GM12878 (cell line): ENCODE results near the gene GZMB. TPM values are rescaled to one million over a fixed set of nuclear protein-coding genes. Genes with fewer than 3 reads are reported as not detected.
A peak's percentile ranks its signal among the peaks of the same experiment; 100 is the strongest.

Experiments used
- ATAC-seq: fragments of 200-7000 bp; cut with Tn5 transposase; 3 replicates; pipeline ENCODE4 v1.9.1; 2020; ENCODE audit warnings: mild to moderate bottlenecking, moderate library complexity
- BruUV-seq: library from RNA; stranded (reverse); fragments of 400-500 nt; replicated peaks from 2 replicates; lab custom pipeline; 2021; lab: Mats Ljungman, UMichigan
- CTCF ChIA-PET: fragments of 300-600 bp; sonication (Branson Sonifier 250); formaldehyde crosslinking; extraction: SDS; loops from one replicate; lab custom pipeline; 2021; ENCODE audit warnings: inconsistent platforms; lab: Yijun Ruan, JAX
- POLR2A ChIA-PET: fragments of 350-600 bp; formaldehyde crosslinking; extraction: SDS; loops from one replicate; lab custom pipeline; 2021; ENCODE audit warnings: inconsistent platforms; lab: Charles Lee
- RAD21 ChIA-PET: fragments of 300-600 bp; sonication (Branson Sonifier 250); formaldehyde crosslinking; loops from one replicate; lab custom pipeline; 2023; ENCODE audit warnings: antibody characterized with exemption; ENCODE audit not compliant: unreplicated experiment; lab: Charles Lee
- SMC1A ChIA-PET: fragments of 300-600 bp; sonication (Branson Sonifier 250); formaldehyde crosslinking; loops from one replicate; lab custom pipeline; 2023; ENCODE audit not compliant: unreplicated experiment, uncharacterized antibody; lab: Charles Lee
- DNase-seq: peaks from one replicate; pipeline ENCODE4 v3.0.0-alpha.2; 2011; ENCODE audit warnings: low read depth, low spot score
- FAIRE-seq: peaks from 3 replicates; lab custom pipeline; 2011; peaks lifted over from hg19 to GRCh38; lab: Jason Lieb, UNC
- H2AFZ ChIP-seq: 2 replicates; pipeline ENCODE4 v1.6.0; 2011; ENCODE audit warnings: low read depth, low read length, control low read depth; ENCODE audit not compliant: control insufficient read depth
- H3K27ac ChIP-seq: 2 replicates; pipeline ENCODE4 v1.5.1; 2011; ENCODE audit warnings: control low read depth; ENCODE audit not compliant: control insufficient read depth, insufficient read depth
- H3K27me3 ChIP-seq, 2 experiments: replicated peaks in 1 of 2; 2 replicates each; pipeline versions ENCODE4 v1.6.0 to v1.6.1; 2011; ENCODE audit warnings: low read length in 1 of 2; ENCODE audit not compliant: control insufficient read depth in 2 of 2, insufficient read depth in 2 of 2
- H3K36me3 ChIP-seq, 2 experiments: 2 replicates each; pipeline ENCODE4 v1.5.1; 2011; ENCODE audit warnings: low read length in 1 of 2; ENCODE audit not compliant: control insufficient read depth in 2 of 2, insufficient read depth in 2 of 2
- H3K4me1 ChIP-seq: 2 replicates; pipeline ENCODE4 v1.6.1; 2011; ENCODE audit warnings: mild to moderate bottlenecking, low read length, moderate library complexity, mixed read lengths; ENCODE audit not compliant: control insufficient read depth, insufficient read depth
- H3K4me2 ChIP-seq: 2 replicates; pipeline ENCODE4 v1.6.0; 2011; ENCODE audit warnings: control low read depth; ENCODE audit not compliant: control insufficient read depth, insufficient read depth
- H3K4me3 ChIP-seq: fragments of 200-600 bp; sonication (generic); 2 replicates; pipeline ENCODE4 v1.5.1; 2016
- H3K79me2 ChIP-seq: 2 replicates; pipeline ENCODE4 v1.6.0; 2011; ENCODE audit warnings: low read length; ENCODE audit not compliant: control insufficient read depth, insufficient read depth
- H3K9ac ChIP-seq: 2 replicates; pipeline ENCODE4 v1.8.0; 2011; ENCODE audit warnings: low read length, control low read depth, mixed read lengths; ENCODE audit not compliant: control insufficient read depth, insufficient read depth
- H3K9me3 ChIP-seq: replicated peaks from 3 replicates; pipeline ENCODE4 v1.5.1; 2011; ENCODE audit warnings: mild to moderate bottlenecking, low read length; ENCODE audit not compliant: control insufficient read depth, insufficient read depth
- H4K20me1 ChIP-seq: 2 replicates; pipeline ENCODE4 v1.6.0; 2011; ENCODE audit not compliant: control insufficient read depth, insufficient read depth
- CEBPZ ChIP-seq: fragments of 150-350 bp; IDR thresholded peaks from 2 replicates; pipeline ENCODE4 v1.6.1; 2016; ENCODE audit warnings: low read depth, low read length
- FOXM1 ChIP-seq: IDR thresholded peaks from 2 replicates; pipeline ENCODE4 v1.6.1; 2012; ENCODE audit warnings: low read depth, mild to moderate bottlenecking, inconsistent platforms, low read length, moderate library complexity
- NFXL1 ChIP-seq: fragments of 450-650 bp; IDR thresholded peaks from 2 replicates; pipeline ENCODE4 v1.6.1; 2017; ENCODE audit warnings: antibody characterized with exemption, mild to moderate bottlenecking, borderline replicate concordance
- NFYB ChIP-seq: IDR thresholded peaks from 2 replicates; pipeline ENCODE4 v1.6.1; 2011; ENCODE audit warnings: low read depth, mild to moderate bottlenecking, low read length, improper control_type of control experiment, moderate library complexity; ENCODE audit not compliant: insufficient read depth
- RELA ChIP-seq: fragments of 450-650 bp; IDR thresholded peaks from 2 replicates; pipeline ENCODE4 v1.8.0; 2014; ENCODE audit warnings: borderline replicate concordance; ENCODE audit not compliant: partially characterized antibody
- SKIL ChIP-seq: fragments of 450-650 bp; IDR thresholded peaks from 2 replicates; pipeline ENCODE4 v1.6.1; 2017; ENCODE audit warnings: mild to moderate bottlenecking, low read depth, inconsistent platforms; ENCODE audit not compliant: poor library complexity, severe bottlenecking
- TARDBP ChIP-seq: IDR thresholded peaks from 2 replicates; pipeline ENCODE4 v1.6.1; 2016; ENCODE audit warnings: borderline replicate concordance
- WRNIP1 ChIP-seq: IDR thresholded peaks from 2 replicates; pipeline ENCODE4 v1.6.1; 2011; ENCODE audit warnings: low read depth, low read length, improper control_type of control experiment, borderline replicate concordance
- YBX1 ChIP-seq: fragments of 450-650 bp; IDR thresholded peaks from 2 replicates; pipeline ENCODE4 v1.6.1; 2016; ENCODE audit warnings: antibody characterized with exemption
- WGBS: methylation state at CpG from one replicate; pipeline ENCODE4 v1.1.6; 2016; ENCODE audit warnings: low lambda C conversion rate; ENCODE audit not compliant: insufficient replicate concordance, insufficient coverage; ENCODE audit errors: missing lambda C conversion rate; 5-methylcytosine and 5-hydroxymethylcytosine counted together
- in situ Hi-C: fragments of 300-500 bp; cut with MboI; formaldehyde crosslinking; loops from 9 replicates; pipeline ENCODE4 v1.14.3; 2018; ENCODE audit warnings: mixed read lengths
- intact Hi-C: fragments of 100-400 bp; cut with micrococcal nuclease; formaldehyde crosslinking; loops from one replicate; pipeline ENCODE4 v1.14.2; 2022; ENCODE audit not compliant: unreplicated experiment
- polyA plus RNA-seq, 11 experiments: library from polyadenylated mRNA; depleted of rRNA in 4 of 11; unstranded in 6 of 11; stranded (reverse) in 5 of 11; fragments of >200 nt; fragmentation: Nextera tagmentation in 4 of 11; fragmentation: Illumina TruSeq in 1 of 11; extraction: Ambion mirVana in 4 of 11; extraction: Trizol in 1 of 11; gene quantifications; 1 replicate in 1 of 11; 2 replicates in 10 of 11; pipeline versions ENCODE4 v1.2.1 to v1.2.3, GENCODE V29; 2011 to 2016; ENCODE audit warnings: inconsistent platforms in 2 of 11, missing spikeins in 2 of 11, low read depth in 1 of 11
- total RNA-seq, 4 experiments: library from RNA; depleted of rRNA in 3 of 4; stranded (reverse); fragments of >200 nt in 3 of 4; fragmentation: Illumina TruSeq in 1 of 4; extraction: Trizol in 1 of 4; gene quantifications; 2 replicates each; pipeline versions ENCODE4 v1.2.1 to v1.2.3, GENCODE V29; 2013 to 2021
- TF ChIP-seq, protein P1 (sequence below): fragments of 150-350 bp; IDR thresholded peaks from 2 replicates; pipeline ENCODE4 v1.6.1; 2014; ENCODE audit warnings: mild to moderate bottlenecking, low read depth, low read length
- TF ChIP-seq, protein P2 (sequence below): fragments of 450-650 bp; formaldehyde crosslinking; IDR thresholded peaks from 2 replicates; pipeline ENCODE4 v1.4.0; 2022; ENCODE audit warnings: mild to moderate bottlenecking, moderate library complexity

The GZMB gene
- total and polyA plus RNA-seq, 10 of the 15 experiments (the other 5 are each of a cell fraction or from before 2014, with no cell fraction given), result 0.19 to 0.87 (median 0.38) TPM; not detected in 7

DNA sequence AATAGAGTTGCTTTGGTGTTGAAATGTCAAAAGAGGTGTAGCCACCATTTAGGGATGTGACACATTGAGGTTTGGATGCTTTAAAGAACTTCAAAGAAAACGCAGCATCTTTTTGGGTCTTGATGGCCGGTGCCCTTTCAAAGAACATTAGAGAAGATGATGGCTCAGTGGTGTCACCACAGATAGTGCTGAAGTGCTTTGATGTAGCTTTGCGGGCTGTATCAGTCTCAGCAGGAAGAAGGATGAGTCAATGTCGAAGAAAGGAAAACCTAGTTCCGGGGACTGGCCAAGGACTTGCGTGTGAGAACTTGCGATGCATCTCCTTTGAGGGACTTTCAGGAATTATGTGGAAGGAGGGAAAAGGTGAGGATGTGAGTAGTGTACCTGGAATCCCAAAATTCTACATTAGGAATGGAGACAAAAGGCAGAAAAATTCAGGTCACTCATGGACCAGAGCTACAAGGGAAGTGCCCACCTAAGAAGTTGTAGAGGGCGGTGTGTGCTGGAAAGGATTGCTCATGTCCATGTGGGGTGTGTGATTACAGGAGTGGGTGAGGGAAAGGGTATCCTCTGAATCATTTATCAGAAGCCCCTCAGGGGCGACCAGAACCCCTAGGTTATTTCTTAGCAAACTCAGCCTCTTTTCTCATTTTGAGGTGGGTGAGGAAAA is 39.7 kb upstream of the GZMB start:
- peak overlapping the region; percentile 75 for H3K4me3 ChIP-seq
- RAD21 ChIA-PET, result interaction anchor here (0.9 to 2.5 kb wide), 9 partner anchors 8 to 60 kb away, joined by 3 to 12 read pairs (median 5); no protein-coding TSS in a partner anchor
- FAIRE-seq, result peak; percentile 88
- TF ChIP-seq CEBPZ (no peak), TARDBP (no peak), FOXM1 (peak; percentile 73), WRNIP1 (no peak), YBX1 (no peak), SKIL (no peak), NFXL1 (no peak), NFYB (no peak), RELA (no peak)
- TF ChIP-seq, protein P1, sequence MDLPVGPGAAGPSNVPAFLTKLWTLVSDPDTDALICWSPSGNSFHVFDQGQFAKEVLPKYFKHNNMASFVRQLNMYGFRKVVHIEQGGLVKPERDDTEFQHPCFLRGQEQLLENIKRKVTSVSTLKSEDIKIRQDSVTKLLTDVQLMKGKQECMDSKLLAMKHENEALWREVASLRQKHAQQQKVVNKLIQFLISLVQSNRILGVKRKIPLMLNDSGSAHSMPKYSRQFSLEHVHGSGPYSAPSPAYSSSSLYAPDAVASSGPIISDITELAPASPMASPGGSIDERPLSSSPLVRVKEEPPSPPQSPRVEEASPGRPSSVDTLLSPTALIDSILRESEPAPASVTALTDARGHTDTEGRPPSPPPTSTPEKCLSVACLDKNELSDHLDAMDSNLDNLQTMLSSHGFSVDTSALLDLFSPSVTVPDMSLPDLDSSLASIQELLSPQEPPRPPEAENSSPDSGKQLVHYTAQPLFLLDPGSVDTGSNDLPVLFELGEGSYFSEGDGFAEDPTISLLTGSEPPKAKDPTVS, result no peak
- TF ChIP-seq, protein P2, sequence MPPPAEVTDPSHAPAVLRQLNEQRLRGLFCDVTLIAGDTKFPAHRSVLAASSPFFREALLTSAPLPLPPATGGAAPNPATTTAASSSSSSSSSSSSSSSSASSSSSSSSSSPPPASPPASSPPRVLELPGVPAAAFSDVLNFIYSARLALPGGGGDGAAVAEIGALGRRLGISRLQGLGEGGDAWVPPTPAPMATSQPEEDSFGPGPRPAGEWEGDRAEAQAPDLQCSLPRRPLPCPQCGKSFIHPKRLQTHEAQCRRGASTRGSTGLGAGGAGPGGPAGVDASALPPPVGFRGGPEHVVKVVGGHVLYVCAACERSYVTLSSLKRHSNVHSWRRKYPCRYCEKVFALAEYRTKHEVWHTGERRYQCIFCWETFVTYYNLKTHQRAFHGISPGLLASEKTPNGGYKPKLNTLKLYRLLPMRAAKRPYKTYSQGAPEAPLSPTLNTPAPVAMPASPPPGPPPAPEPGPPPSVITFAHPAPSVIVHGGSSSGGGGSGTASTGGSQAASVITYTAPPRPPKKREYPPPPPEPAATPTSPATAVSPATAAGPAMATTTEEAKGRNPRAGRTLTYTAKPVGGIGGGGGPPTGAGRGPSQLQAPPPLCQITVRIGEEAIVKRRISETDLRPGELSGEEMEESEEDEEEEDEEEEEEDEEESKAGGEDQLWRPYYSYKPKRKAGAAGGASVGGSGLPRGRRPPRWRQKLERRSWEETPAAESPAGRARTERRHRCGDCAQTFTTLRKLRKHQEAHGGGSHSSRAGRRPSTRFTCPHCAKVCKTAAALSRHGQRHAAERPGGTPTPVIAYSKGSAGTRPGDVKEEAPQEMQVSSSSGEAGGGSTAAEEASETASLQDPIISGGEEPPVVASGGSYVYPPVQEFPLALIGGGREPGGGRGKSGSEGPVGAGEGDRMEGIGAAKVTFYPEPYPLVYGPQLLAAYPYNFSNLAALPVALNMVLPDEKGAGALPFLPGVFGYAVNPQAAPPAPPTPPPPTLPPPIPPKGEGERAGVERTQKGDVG (CRISPR knock-in tag), result no peak

More for the DNA sequence above, 39.7 kb upstream of the GZMB start:
- peak overlapping the region; percentile 81 for H3K9ac ChIP-seq
- H4K20me1 ChIP-seq, result no peaks in the 10 kb centered on the region
- H3K9me3 ChIP-seq, result no peaks in the 10 kb centered on the region
- intact Hi-C loops (loop anchor here (1.0 kb wide), 1 partner anchor 8 kb away; no protein-coding TSS in a partner anchor), in situ Hi-C loops (no loop called here)
- H3K27ac ChIP-seq, result peak overlapping the region; percentile 99
- no peaks in the 10 kb centered on the region for H3K36me3 ChIP-seq
- under 1% methylated on average over 9 of the region's 9 CpGs for WGBS
- BruUV-seq, result no TSS peak
- SMC1A ChIA-PET, result interaction anchor here (0.6 to 3.1 kb wide), 19 partner anchors 8 to 355 kb away, joined by 3 to 16 read pairs (median 4); partner anchors contain the start of gene GZMH
- CTCF ChIA-PET, result interaction anchor here (0.9 to 3.6 kb wide), 13 partner anchors 8 to 478 kb away, joined by 3 to 24 read pairs (median 5); partner anchors contain the start of gene GZMH
- DNase-seq (peak; percentile 71), ATAC-seq (peak; percentile 86)
- H3K79me2 ChIP-seq, result no peaks in the 10 kb centered on the region
- H3K4me1 ChIP-seq, result peaks cover 36% of the 10 kb centered on the region
- H2AFZ ChIP-seq, result peak overlapping the region; percentile 77
- POLR2A ChIA-PET, result interaction anchor here (0.8 to 1.8 kb wide), 3 partner anchors 31 to 68 kb away, joined by 3 to 4 read pairs (median 3); no protein-coding TSS in a partner anchor
- H3K27me3 ChIP-seq, result no peaks in the 10 kb centered on the region
- H3K4me2 ChIP-seq, result peak overlapping the region; percentile 95
